ENCODE results near the gene CLNK. TPM values are rescaled to one million over a fixed set of nuclear protein-coding genes. Genes with fewer than 3 reads are reported as not detected.
"Not testable (repeated sequence)": the region's sequence is repeated elsewhere in the genome, so short reads cannot be mapped to it uniquely, and the experiment has no call there.

Gene CLNK
- polyA plus RNA-seq, 1 donor = 0.52 TPM

DNA sequence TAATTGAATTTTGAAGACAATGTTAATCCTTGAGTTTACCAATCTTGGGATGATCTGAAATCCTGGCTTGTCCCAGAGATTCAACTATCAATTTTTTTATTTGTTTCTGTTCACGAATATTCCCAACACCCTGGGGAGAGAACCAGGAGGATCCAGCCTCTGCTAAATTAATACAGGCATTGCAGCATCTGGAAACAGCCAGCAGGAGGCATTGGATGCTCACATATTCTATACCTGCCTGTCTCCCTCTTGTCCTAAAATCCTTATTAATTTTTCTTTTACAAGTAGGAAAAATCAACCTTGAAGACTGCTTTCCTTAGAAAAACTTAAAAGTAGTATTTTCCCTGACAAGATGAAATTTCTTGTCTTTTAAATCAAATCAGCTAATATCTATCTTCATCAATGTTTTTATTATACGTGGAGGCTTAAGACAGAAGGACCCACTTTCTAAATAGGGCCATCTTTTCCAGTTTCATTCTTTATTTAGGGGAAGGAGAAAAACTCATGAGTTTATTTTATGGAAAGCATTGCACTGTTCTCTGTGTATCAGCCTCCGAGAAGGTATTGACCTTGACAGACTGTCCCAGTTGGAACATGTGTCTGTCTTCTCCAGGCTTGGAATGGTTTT lies 102.4 kb downstream of the CLNK start:
- Histone ChIP-seq H3K27me3 (ENCODE audit: control insufficient read depth, insufficient read depth, low read length) (no peaks in the 10 kb centered on the region), H3K4me3 (ENCODE audit: low read length) (no peak overlapping the region), H3K27ac (ENCODE audit: low read length) (no peak overlapping the region), H3K36me3 (ENCODE audit: control insufficient read depth, insufficient read depth, low read length) (no peaks in the 10 kb centered on the region), H3K9me3 (ENCODE audit: control insufficient read depth, low read depth, low read length) (no peaks in the 10 kb centered on the region), H3K4me1 (ENCODE audit: control insufficient read depth, insufficient read depth, low read length) (no peaks in the 10 kb centered on the region)
- no peak for DNase-seq
- 42% methylated on average over 2 of the region's 3 CpGs for WGBS (ENCODE audit: insufficient coverage, low lambda C conversion rate)

DNA sequence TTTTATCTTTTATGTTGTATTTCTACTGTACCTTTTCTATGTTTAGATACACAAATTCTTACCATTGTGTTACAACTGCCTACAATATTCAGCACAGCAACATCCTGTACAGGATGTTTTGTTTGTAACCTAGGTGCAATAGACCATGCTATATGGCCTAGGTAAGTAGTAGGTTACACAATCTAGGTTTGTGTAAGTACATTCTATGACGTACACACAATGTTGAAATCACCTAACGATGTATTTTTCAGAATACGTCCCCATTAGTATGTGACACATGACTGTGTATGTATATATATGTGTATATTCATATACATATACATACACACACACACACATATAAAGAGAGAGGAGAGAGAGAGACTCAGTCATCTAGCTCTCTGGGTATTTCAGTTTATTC lies 103.5 kb downstream of the CLNK start:
- Histone ChIP-seq H3K27me3 (ENCODE audit: control insufficient read depth, insufficient read depth, low read length) (no peaks in the 10 kb centered on the region), H3K36me3 (ENCODE audit: control insufficient read depth, insufficient read depth, low read length) (no peaks in the 10 kb centered on the region), H3K4me3 (ENCODE audit: low read length) (no peak overlapping the region), H3K27ac (ENCODE audit: low read length) (no peak overlapping the region), H3K4me1 (ENCODE audit: control insufficient read depth, insufficient read depth, low read length) (no peaks in the 10 kb centered on the region), H3K9me3 (ENCODE audit: control insufficient read depth, low read depth, low read length) (no peaks in the 10 kb centered on the region)
- DNase-seq = no peak
- no CpG with 5 or more reads among the region's 3 CpGs for WGBS (ENCODE audit: insufficient coverage, low lambda C conversion rate)

DNA sequence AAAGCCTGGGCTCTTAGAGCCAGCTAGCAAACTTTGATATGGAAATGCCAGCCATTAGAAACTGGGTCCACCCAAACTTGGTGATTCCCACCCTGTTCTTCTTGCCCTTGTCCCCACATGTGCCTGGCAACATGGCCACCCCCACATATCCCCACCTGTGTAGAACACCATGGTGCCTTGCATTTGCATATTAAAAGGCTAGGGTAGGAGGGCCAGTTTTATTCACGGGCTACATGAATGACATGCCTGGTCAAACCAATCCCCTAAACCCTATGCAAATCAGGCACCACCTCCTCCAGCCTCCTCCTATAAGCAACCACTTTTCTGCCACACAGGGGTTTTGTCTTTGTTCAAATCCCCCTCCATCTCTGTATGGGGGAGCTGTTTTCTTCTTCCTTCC lies 104.9 kb downstream of the CLNK start:
- H3K9me3 ChIP-seq (ENCODE audit: control insufficient read depth, low read depth, low read length) = no peaks in the 10 kb centered on the region
- H3K4me1 ChIP-seq (ENCODE audit: control insufficient read depth, insufficient read depth, low read length) = no peaks in the 10 kb centered on the region
- H3K4me3 ChIP-seq (ENCODE audit: low read length) = no peak overlapping the region
- H3K27ac ChIP-seq (ENCODE audit: low read length) = no peak overlapping the region
- no peaks in the 10 kb centered on the region for H3K27me3 ChIP-seq (ENCODE audit: control insufficient read depth, insufficient read depth, low read length)
- DNase-seq = no peak
- no peaks in the 10 kb centered on the region for H3K36me3 ChIP-seq (ENCODE audit: control insufficient read depth, insufficient read depth, low read length)
- no CpG with 5 or more reads among the region's 1 CpG for WGBS (ENCODE audit: insufficient coverage, low lambda C conversion rate)

DNA sequence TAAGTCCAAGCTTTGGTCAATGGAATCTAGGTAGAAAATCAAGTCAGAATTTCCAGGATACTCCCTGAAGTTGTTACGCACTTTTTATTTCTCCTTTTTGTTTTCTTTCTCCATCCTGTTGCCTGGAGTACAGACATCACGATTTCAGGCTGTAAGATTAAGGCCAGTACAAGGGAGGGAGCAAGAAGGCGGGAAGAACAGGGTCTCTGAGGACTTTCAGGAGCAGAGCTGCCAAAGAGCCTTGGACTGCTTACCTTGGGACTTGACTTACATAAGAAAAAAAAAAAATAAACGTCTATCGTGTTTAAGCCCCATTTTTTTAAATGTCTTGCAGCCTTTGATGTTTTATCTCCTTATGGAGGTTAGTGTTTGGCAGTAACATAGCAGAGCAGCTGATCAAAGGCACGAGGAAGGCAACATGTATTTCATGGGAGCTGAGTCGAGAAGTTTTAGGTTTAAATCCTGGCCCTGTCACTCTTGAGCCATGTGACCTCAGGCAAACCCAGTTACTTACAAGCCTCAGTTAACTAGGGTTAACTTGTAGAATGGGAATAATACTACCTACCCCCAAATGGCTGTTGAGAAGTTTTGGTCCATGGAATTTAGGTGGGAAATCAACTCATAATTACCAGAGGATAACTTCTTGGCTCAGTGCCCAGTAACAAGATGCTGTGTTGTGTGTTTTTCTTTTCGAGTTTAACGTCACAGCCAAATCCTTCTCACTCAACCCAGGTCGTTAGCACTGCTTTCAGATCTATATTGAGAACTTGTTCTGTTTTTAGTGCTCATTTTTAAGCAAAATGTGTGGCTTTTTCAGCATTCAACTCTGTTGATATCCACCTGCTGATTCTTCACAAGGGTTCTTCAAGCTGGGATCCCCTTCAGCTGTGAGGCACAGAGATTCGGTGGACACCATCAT lies 106.8 kb downstream of the CLNK start:
- Histone ChIP-seq H3K27me3 (ENCODE audit: control insufficient read depth, insufficient read depth, low read length) (no peaks in the 10 kb centered on the region), H3K4me1 (ENCODE audit: control insufficient read depth, insufficient read depth, low read length) (no peaks in the 10 kb centered on the region), H3K27ac (ENCODE audit: low read length) (no peak overlapping the region), H3K4me3 (ENCODE audit: low read length) (no peak overlapping the region), H3K9me3 (ENCODE audit: control insufficient read depth, low read depth, low read length) (no peaks in the 10 kb centered on the region), H3K36me3 (ENCODE audit: control insufficient read depth, insufficient read depth, low read length) (no peaks in the 10 kb centered on the region)
- DNase-seq = no peak
- WGBS (ENCODE audit: insufficient coverage, low lambda C conversion rate) = 48% methylated on average over 2 of the region's 11 CpGs

DNA sequence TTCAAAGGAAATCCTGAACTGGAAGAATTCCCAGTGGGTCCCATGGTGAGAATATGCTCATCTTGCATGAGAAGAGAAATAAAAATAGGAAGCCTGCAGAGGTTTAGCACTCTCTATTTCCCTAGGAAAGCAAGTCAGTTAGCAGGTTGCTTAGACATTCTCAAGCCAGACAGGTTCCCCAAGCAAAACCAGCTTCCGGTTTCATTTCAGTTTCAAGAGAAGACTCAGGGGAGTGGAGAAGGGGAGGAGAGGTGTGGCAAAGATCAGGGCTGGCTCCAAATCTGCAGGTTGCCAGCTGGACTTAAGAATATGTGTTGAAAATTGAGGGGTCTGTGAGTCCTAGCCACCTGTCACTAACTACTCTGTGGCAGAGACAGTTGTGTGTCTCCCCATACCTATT lies 107.5 kb downstream of the CLNK start:
- no CpG with 5 or more reads among the region's 1 CpG for WGBS (ENCODE audit: insufficient coverage, low lambda C conversion rate)
- no peaks in the 10 kb centered on the region for H3K4me1 ChIP-seq (ENCODE audit: control insufficient read depth, insufficient read depth, low read length)
- no peaks in the 10 kb centered on the region for H3K9me3 ChIP-seq (ENCODE audit: control insufficient read depth, low read depth, low read length)
- no peak for DNase-seq
- no peak overlapping the region for H3K4me3 ChIP-seq (ENCODE audit: low read length)
- no peak overlapping the region for H3K27ac ChIP-seq (ENCODE audit: low read length)
- H3K36me3 ChIP-seq (ENCODE audit: control insufficient read depth, insufficient read depth, low read length) = no peaks in the 10 kb centered on the region
- no peaks in the 10 kb centered on the region for H3K27me3 ChIP-seq (ENCODE audit: control insufficient read depth, insufficient read depth, low read length)

DNA sequence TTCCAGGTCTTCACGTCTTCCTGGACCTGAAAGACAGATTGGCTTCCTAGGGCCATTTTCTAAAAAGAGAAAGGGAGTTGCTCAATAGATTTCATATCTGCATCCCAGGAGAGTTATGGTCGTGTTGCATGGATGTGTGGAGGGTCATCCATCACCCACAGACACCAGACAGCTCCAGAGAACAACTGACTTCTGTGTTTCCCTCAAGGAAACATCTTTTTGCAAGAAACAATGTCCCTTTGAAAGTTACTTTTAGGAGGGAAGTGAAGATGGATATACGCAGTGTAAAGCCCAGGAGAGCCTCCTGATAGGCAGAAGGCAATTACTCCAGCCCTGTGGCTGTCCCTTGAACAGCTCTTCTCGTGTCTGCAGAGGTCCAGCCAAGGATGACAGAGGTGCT lies 108.3 kb downstream of the CLNK start:
- no peaks in the 10 kb centered on the region for H3K36me3 ChIP-seq (ENCODE audit: control insufficient read depth, insufficient read depth, low read length)
- 100% methylated on average over 1 of the region's 4 CpGs for WGBS (ENCODE audit: insufficient coverage, low lambda C conversion rate)
- H3K27me3 ChIP-seq (ENCODE audit: control insufficient read depth, insufficient read depth, low read length) = no peaks in the 10 kb centered on the region
- H3K4me3 ChIP-seq (ENCODE audit: low read length) = no peak overlapping the region
- DNase-seq = no peak
- no peaks in the 10 kb centered on the region for H3K4me1 ChIP-seq (ENCODE audit: control insufficient read depth, insufficient read depth, low read length)
- no peaks in the 10 kb centered on the region for H3K9me3 ChIP-seq (ENCODE audit: control insufficient read depth, low read depth, low read length)
- H3K27ac ChIP-seq (ENCODE audit: low read length) = no peak overlapping the region

DNA sequence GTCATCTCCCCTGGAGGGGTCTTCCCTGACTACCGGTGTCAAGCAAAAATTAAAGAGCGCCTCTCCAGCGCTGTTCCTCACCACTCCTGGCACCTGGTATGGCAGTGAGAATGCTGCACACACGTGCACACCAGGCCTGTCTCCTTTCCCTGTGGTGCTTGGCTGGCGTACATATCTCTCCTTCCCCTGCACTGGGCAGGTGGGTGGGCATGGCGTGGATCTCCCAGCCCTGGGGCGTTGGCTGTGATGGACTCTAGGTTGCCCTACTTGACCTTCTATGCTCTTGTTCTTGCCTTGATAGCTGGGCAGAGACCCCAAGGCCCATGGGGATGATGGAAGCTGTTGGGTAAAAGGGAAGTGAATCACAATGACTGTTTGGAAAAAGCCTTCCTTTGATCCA lies 109.2 kb downstream of the CLNK start:
- DNase-seq = no peak
- Histone ChIP-seq H3K27me3 (ENCODE audit: control insufficient read depth, insufficient read depth, low read length) (no peaks in the 10 kb centered on the region), H3K4me1 (ENCODE audit: control insufficient read depth, insufficient read depth, low read length) (no peaks in the 10 kb centered on the region), H3K9me3 (ENCODE audit: control insufficient read depth, low read depth, low read length) (no peaks in the 10 kb centered on the region), H3K27ac (ENCODE audit: low read length) (no peak overlapping the region), H3K4me3 (ENCODE audit: low read length) (no peak overlapping the region), H3K36me3 (ENCODE audit: control insufficient read depth, insufficient read depth, low read length) (no peaks in the 10 kb centered on the region)
- no CpG with 5 or more reads among the region's 7 CpGs for WGBS (ENCODE audit: insufficient coverage, low lambda C conversion rate)

DNA sequence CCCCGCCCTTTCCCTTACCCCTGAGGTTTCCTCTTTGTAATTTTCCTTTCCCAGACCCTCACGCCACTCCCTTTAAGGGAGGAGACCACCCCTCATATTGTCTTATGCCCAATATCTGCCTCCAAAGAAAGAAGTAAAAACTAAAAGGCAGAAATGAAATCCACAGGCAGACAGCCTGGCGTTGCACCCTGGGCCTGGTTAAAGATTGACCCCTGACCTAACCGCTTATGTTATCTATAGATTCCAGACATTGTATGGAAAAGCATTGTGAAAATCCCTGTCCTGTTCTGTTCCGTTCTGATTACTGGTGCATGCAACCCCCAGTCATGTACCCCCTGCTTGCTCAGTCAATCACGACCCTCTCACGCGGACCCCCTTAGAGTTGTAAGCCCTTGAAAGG lies 110.0 kb downstream of the CLNK start:
- DNase-seq; H3K4me1 ChIP-seq (ENCODE audit: control insufficient read depth, insufficient read depth, low read length); H3K36me3 ChIP-seq (ENCODE audit: control insufficient read depth, insufficient read depth, low read length); H3K27me3 ChIP-seq (ENCODE audit: control insufficient read depth, insufficient read depth, low read length); H3K9me3 ChIP-seq (ENCODE audit: control insufficient read depth, low read depth, low read length); H3K27ac ChIP-seq (ENCODE audit: low read length); H3K4me3 ChIP-seq (ENCODE audit: low read length): not testable (repeated sequence)
- no CpG with 5 or more reads among the region's 8 CpGs for WGBS (ENCODE audit: insufficient coverage, low lambda C conversion rate)

DNA sequence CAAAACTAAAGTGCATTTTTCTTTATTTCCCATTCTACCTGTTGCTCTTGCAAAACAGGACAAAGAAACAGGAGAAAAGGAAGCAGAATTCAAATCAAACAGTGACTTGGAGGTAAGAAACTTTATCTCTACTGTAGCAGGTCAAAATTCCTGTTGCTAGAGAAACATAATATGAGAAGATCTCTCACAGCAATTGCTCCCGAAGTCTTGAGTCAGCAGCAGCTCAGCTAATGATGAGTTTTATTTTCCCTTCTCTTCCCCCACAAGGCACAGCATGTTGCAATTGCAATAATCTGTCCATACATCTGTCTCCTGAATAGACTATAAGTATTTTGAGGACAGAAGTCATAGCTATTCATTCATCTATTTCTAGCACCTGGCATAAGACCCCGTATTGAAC lies 112.7 kb downstream of the CLNK start:
- H3K36me3 ChIP-seq (ENCODE audit: control insufficient read depth, insufficient read depth, low read length) = no peaks in the 10 kb centered on the region
- H3K27me3 ChIP-seq (ENCODE audit: control insufficient read depth, insufficient read depth, low read length) = no peaks in the 10 kb centered on the region
- H3K4me3 ChIP-seq (ENCODE audit: low read length) = no peak overlapping the region
- H3K4me1 ChIP-seq (ENCODE audit: control insufficient read depth, insufficient read depth, low read length) = no peaks in the 10 kb centered on the region
- H3K9me3 ChIP-seq (ENCODE audit: control insufficient read depth, low read depth, low read length) = no peaks in the 10 kb centered on the region
- no peak overlapping the region for H3K27ac ChIP-seq (ENCODE audit: low read length)
- no peak for DNase-seq
- WGBS (ENCODE audit: insufficient coverage, low lambda C conversion rate) = 83% methylated on average over 1 of the region's 2 CpGs

DNA sequence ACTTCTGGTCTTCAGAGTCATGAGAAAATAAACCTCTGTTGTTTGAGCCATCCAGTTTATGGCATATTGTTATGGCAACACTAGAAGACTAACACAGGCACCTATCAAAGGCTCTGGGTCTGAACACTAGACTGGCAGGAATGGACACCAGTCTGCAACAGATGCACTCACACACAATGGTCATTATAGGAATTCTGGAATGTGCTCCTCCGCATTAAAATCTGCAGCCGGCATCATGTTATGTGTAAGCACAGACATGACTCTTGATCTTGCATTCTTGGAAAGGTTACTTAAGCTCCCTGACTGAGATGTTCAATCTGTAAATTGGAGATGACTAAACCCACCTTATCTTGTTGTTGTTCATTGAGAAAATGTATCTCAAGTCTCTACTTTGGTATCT lies 115.1 kb downstream of the CLNK start:
- no peak for DNase-seq
- no peaks in the 10 kb centered on the region for H3K36me3 ChIP-seq (ENCODE audit: control insufficient read depth, insufficient read depth, low read length)
- no peak overlapping the region for H3K27ac ChIP-seq (ENCODE audit: low read length)
- H3K27me3 ChIP-seq (ENCODE audit: control insufficient read depth, insufficient read depth, low read length) = no peaks in the 10 kb centered on the region
- WGBS (ENCODE audit: insufficient coverage, low lambda C conversion rate) = no CpG with 5 or more reads among the region's 2 CpGs
- no peaks in the 10 kb centered on the region for H3K4me1 ChIP-seq (ENCODE audit: control insufficient read depth, insufficient read depth, low read length)
- H3K9me3 ChIP-seq (ENCODE audit: control insufficient read depth, low read depth, low read length) = no peaks in the 10 kb centered on the region
- no peak overlapping the region for H3K4me3 ChIP-seq (ENCODE audit: low read length)

DNA sequence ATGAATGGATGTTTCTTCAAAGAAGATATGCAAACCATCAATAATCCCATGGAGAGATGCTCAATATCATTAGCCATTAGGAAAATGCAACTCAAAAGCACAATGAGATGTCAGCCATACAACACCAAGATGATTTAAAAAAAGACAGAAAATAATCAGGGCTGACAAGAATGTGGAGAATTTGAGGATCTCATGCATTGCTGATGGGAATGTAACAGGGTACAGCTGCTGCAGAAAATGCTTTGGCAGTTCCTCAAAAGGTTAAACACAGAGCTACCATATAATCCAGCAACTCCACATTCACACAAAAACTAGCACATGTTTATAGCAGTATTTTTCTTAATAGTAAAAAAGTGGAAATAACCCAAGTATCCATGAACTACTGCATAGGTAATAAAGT lies 116.8 kb downstream of the CLNK start:
- Histone ChIP-seq H3K4me3 (ENCODE audit: low read length) (no peak overlapping the region), H3K27ac (ENCODE audit: low read length) (no peak overlapping the region), H3K9me3 (ENCODE audit: control insufficient read depth, low read depth, low read length) (no peaks in the 10 kb centered on the region), H3K36me3 (ENCODE audit: control insufficient read depth, insufficient read depth, low read length) (no peaks in the 10 kb centered on the region), H3K27me3 (ENCODE audit: control insufficient read depth, insufficient read depth, low read length) (no peaks in the 10 kb centered on the region), H3K4me1 (ENCODE audit: control insufficient read depth, insufficient read depth, low read length) (no peaks in the 10 kb centered on the region)
- DNase-seq = no peak
